ENCODE data around the gene GRB10.
"Not testable (repeated sequence)": the region's sequence is repeated elsewhere in the genome, so short reads cannot be mapped to it uniquely, and the experiment has no call there.

The GRB10 gene

DNA sequence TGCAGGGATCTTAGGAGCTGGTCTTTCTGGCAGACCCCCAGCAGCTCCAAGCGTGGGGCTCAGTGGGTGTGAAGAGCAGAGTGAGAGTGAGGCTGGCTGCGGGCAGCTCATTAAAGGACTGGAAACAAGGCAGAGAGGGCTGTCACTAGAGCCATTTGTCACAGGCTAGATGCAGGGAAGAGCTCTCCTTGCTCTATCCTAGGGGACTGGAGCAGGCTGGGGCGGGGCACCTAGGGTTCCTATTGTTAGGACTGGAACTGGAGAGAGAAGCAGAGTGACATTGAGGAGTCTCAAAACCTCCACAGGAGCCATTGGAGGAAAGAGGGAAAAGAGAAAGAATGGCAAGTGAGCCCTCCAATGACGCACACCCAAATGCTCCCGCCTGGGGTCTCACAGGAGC, 216.7 kb downstream of the GRB10 start:
- no peak for DNase-seq

DNA sequence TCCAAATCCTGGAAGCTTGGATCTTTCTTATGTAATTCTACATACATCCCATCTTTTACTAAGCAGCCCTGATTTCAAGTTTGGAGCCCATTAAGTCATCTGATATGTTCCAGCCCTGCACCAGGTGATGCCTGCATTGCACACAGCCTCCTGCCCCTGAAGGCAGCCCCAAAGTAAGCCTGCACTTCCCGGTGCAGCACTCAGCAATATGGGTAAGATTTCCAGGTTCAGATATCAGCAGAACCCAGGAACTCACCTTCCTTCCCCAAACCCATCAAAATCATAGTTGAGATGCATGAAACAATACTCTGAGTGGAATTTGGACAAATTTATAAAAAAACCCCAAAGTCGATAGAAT, 217.2 kb downstream of the GRB10 start:
- DNase-seq, result no peak

DNA sequence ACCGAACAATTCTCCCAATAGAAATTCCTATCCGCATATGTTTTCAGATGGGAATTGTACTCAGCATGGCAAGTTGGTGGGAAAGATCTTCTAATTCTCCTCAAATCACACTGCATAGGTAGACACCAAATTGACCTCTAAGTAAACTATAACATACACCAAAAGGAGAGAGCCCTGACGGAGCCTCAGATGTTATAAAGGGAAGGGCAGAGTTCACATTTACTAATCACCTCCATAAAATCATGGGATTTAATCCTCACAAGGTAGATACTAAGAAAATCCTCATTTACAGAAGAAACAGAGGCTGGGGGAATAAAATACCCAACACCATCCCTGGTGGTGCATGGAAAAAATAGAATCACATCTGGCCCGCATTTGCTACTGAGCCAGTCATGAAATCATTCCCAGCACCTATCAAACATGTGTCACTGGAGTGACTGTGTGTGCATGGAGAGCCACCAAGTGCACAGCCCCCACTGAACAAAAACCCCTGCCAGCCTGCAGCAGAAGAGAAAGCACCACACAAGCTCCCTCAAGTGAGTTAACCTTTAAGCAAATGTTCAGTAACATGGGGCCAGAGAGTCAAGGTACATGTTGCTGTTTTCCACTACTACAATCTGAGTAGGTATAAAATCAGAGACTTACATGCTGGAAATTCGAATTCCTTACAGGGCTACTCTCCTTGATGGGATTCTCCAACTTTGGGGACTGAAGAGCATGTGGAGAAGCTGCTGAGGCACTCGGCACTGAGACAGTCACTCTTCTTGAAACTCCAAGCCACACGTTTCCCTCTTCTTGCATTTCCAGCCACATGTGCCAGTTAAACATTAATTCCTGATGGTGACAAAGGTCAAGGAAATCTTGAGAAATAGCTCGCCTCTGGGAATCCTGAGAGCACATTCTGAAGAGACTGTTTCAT, 217.8 kb downstream of the GRB10 start, which contains the start of gene DDC:
DDC (minus strand) TSS at position 766 of the 919 bp plus-strand sequence. CDS start 21,320 bp downstream, outside the sequence.
- DNase-seq, result no peak

DNA sequence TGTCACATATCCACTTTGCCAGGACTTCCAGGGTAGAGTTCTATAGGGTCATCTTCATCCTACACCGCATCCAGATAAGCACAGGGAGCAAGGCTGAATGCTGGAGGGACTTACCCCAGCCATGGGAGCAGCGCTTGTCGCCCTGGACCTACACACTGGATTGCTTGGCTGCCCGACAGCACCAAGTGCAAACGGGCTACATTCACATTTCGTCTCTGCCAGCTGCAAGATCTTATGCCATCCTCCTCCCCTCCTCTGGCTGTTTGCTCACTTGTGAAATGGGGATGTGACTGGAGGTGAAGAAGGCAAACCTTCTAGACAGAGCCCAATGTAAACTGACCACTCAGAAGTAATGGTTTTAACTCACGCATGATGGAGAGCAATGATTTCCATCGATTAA, 218.5 kb downstream of the GRB10 start:
- no peak for DNase-seq

DNA sequence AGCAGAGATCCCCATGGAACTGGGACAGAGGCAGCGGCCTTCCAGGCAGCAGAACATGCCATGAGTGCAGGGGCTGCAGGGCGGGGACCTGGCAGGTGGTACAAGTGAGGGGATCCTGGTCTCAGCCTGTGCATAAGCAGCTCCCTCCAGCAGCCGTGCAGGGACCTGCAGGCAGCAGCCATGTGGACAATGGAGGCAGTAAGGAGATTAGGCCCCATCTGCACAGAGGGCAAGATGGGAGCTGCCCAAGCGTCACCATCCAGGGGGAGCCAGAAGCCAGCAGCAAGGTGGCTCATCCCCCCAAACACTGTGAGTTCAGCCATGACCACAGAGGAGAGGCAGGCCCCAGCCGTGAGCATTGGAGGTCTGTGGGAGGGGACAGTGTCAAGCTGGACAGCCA, 220.6 kb downstream of the GRB10 start:
- no peak for DNase-seq

DNA sequence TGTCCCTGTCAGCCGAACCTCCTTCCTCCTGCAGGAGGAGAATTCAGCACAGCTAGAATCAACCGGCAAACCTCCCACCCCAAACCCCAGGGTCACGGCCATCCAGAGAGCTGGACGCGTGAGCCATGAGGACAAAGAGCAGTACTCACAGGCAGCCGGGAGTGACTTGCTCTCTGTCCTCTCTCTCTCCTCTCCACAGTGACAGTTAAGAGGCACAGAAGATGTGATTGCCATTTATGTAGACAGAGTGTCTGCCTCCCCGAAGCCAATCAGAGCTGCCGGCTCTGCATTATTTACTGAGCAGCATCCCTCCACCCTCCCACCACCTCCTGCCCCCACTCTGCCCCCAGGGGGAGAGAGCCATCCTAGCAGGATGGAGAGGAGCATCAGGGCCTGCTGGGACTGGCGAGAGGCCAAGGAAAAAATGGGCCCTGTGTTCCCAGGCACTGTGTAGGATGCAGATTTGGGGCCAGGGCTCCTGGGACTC, 221.8 kb downstream of the GRB10 start:
- DNase-seq, result no peak

DNA sequence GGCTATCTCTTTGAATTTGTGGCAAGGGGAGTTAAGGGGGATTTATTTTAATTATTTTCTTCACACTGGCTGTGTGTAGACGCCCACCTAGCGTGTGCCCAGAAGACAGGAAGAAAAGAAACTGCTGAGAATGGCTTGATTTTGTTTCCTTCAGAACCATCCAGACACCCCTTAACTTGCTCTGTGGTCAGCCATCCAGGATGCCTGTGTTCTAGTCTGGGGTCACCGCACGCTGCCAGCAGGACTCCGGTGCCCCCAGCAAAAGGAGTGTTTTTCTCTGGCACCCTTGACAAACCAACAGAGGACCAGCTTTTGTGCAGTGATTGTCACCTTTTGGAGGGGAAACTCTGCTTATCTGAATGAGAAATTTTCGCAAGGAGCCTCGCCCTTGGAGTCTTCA, 222.8 kb downstream of the GRB10 start:
- DNase-seq, result no peak

DNA sequence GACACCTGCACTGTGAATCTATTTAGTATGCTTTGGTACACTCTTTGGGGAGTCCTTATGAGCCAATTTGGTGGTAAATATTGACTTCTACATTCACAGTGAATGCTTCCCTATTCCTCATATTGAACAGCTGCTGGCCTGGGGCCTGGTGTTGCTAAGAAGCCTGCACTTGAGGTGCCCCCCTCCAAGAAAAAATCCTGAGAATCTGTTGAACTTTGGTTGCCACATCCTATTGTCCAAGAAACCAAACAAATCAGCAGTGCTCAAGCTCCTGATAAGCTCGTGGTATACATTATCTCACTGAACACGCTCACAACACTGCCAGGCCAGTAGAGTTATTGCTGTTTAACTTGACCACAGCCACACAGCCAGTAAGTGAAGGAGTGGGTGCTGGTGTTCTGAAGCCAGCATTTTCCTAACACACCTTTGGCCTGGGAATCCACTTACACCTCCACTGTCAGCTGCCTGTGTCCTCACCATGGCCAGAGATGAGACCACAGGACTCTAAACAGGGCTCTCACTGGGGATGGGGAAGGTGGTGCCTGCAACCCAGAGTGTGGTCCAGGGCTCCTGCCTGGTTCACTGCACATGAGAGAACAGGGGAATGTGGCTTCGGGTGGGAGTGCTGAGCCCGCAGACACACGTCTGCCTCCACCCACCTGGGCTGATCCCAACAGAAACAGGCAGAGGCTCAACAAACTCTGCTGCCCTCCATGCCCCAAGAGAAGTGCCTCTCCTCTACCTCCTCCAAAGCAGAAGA, 224.2 kb downstream of the GRB10 start:
- DNase-seq, result no peak

DNA sequence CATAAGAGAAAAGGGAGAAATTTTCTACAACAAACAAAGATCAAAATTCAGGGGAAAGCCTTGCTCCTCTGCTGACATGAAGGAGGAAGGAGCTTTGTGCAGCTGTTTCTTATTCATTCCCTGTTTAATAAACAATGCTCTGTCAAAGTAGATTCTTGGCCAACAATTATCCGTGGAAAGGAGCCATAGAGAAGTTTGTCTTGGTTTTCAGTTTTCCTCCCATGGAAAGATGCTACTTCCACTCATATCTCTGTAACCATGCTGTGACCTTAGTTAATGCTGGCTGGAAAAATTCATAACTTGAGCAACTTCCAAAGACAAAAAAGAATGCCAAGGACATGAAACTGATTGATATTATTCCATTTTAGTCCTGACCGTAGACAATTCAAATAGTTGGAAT, 225.6 kb downstream of the GRB10 start:
- no peak for DNase-seq

DNA sequence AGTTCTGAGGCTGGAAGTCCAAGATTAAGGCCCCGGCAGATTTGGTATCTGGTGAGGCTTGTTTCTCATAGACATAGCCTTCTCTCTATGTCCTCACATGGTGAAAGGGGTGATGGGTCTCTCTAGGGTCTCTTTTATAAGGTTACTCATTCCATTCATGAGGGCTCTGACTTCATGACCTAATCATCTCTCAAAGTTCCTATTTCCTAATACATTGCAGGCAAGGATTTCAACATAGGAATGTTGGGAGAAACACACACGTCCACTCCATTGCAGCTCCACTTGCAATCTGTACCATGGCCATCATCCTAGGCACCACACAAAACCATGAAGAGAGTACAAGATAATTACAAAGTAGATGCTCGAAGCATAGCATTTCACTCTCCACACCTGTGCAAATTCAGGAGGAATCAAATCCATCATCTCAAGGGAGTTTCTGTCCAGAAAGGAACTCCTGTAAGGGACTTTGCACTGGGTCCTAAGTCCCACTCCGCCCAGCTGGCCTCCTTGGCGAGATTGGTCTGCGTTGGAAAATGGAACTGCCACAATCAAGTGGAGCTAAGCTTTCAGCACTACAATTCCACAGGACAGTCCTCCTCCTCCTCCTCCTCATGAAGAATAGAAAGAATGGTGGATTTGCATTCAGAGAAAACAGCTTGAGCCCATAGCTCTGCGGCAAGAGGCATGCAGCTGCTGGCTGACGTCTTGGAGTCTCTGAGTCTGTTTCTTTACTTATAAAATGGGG, 226.3 kb downstream of the GRB10 start:
- no peak for DNase-seq

DNA sequence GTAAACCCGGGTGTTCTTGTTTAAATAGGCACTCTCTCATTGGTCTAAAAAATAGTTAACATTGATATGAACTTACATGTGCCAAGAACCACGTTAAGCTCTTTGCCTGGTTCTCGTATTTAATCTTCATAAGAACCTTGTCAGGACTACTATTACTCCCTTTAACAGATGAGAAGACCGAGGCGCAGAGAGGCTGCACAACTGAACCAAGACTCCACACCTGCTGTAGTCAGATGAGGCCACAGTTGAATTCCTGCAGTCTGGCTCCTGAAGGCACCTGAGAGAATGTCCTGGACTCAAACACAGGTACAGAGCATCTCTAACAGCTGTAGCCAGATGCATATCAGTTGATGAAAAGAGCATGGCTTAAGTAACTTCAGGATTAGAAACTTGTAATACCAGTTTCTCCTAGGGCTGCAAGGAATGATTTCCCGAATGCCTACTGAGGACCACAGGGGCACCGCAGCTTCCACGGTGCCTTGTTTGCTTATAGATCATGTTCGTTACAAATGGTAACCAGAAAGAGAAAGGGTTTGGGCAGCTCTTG, 227.0 kb downstream of the GRB10 start:
- no peak for DNase-seq

DNA sequence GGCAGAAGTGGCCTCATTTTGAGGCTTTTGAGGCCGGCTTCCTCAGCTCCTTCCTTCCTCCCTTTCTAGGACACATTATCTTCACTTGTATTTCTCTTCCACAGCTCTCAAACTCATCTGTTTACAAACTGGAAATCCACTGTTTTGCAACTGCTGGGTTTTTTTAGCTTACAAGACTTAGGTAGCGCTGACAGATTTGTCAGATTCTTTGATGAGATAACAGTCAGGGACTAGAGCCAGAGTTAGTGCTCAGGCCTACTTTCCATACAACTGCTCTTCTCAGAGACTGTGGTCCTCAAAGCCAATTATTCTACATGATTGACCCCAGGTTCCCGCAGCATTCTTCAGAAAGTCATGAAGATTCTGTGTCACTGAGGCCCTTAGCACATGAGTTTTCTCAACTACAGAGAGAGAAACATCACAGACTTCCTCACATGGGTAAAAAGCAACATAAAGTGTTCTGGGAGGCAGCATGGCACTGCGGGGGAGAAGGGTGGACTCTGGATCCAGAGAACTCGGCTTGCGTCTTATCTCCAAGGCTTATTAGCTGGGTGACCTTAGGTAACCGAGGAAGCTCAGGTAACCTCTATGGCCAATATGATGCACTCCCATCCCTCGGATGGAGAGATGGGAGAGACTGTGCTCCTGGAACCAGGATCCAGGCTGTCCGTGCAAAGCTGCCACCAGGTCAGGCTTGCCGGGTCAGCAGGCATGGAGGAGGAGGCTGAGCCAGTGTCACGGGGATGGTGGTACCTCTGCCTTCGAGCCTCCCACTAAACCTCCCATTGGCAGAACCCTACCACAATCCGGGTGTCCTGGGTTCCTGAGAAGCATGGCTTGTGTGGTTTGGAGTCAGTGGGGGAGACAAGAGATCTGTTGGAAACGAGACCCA, 228.0 kb downstream of the GRB10 start:
- DNase-seq, result no peak

DNA sequence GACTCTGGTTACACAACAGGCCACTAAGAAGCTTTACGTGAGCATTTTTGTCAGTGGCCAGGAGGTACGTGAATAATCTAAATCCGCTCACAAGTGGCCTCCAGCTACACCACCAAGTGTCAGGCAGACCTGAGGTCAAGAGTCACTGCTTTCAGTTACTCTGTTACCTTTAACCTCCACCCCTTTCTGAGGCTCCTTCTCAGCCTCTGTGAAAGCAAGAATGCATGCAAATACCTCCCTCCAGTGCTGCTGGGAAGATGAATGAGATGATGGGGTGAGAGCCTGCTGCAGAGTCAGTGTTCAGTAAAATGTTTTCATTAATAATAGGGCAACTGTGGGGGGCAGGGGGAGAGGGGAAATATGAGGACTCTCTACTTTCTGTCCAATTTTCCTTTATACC, 228.7 kb downstream of the GRB10 start:
- DNase-seq, result no peak

DNA sequence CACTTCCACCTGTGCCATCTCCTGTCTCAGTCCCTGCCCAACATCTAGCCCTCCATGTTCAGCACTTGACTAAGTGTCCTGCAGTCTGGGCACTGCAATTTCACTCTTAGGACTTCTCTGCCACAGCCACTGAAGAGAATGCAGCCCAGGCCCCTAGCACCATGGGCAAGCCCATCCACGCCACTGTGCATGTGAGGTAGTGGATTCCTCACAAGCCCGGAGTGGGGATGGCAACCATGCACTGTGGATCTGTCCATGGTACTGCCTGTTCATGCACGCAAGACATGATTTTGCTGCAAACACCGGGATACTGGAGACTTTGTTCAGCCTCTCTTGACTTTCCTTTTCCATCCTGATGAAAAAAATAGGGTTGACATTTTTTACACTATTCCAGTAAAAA, 229.8 kb downstream of the GRB10 start:
- no peak for DNase-seq

DNA sequence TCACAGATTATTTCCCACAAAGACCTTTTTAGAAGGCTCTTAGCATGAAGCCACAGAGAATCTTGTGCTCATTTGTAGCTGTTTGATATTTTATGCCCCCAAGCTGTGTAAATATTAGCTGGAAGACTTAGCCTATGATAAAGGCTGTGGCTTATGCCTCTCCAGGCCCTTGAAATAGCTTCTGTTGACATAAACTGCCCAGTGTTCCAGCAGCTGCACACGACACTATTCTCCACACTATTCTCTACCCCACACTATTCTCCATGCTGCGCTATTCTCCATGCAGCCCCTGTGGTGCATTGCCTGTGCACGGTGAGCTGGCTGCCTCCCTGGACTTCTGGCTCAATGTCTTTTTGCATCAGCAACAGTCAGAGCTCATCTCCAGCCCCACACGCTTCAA, 230.6 kb downstream of the GRB10 start:
- no peak for DNase-seq

DNA sequence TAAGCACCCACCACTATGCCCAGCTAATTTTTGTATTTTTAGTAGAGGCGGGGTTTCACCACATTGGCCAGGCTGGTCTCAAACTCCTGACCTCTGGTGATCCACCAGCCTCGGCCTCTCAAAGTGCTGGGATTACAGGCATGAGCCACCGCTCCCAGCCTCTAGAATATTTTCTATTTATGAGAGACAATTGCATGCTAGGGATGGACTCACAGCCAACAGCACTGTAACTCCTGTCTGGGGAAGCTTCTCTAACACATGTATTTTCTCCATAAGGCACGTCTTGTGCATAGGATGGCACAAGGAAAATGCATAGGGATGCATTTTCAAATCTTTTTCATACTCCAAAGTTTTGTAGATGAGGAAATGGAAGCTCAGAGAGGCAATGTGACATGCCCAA, 237.1 kb downstream of the GRB10 start:
- not testable (repeated sequence) for DNase-seq

DNA sequence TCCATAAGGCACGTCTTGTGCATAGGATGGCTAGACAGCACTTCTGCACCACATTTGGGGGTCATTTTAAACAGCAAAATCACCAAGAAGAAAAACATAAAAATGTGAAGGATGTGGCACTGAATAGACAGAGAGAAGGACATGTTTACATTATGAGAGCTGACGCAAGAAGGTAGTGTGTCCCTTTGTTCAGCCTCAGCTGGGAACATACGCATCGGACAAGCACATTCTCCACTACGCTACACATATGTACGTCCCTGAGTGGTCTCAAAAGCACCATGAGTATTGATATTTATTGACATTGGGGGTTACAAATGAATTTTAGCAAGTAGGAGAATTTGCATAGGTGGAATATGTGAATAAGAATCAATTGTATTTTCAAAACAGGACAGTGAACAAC, 237.7 kb downstream of the GRB10 start:
- DNase-seq, result no peak

DNA sequence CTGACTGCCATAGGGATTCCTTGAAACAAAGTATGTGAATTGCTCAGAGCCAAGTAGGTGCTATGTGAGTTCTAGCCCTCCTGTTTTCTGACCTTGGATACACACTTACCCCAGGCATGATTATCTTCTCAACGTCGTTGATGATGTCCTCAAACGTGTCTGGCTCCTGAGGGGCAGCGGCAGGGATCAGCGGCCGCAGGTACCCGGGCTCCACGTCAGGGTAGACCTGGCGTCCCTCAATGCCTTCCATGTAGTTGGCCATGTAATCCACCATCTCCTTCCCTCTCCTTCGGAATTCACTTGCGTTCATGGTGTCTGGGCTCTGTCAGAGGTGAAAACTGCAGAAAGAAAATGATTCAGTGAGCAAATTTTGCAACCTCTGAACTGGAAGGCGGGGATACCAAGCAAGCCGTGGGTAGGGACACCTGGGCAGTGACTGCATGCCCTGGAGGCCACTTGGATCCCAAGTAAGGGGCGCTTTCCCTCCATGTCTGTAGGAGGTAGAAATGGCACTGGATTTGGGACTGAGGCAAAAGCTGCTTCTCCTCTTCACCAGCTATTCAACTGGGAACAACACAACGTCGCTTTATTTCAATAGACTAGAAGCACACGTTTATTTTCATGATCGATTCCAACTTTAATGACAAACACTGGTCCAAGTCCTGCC, 238.8 kb downstream of the GRB10 start:
- DNase-seq, result no peak

DNA sequence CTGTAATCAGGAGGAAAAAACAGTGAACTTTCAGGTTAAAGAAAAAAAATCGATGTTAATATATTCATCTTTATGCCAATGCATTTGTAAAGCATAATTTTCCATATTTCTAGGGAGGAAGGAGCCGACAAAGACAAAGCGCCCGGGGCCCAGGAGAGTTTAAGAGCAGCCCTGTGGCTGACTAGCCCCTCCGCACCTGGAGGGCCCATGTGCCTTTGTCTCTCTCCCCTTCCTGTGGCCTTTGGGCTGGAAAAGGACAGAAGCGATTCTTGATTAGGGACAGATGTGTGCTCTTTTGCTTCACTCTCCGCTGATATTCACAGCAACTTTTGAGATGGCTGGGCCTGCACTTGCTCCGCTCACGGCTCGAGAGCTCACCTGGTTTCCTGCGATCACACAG, 240.6 kb downstream of the GRB10 start:
- DNase-seq, result no peak

DNA sequence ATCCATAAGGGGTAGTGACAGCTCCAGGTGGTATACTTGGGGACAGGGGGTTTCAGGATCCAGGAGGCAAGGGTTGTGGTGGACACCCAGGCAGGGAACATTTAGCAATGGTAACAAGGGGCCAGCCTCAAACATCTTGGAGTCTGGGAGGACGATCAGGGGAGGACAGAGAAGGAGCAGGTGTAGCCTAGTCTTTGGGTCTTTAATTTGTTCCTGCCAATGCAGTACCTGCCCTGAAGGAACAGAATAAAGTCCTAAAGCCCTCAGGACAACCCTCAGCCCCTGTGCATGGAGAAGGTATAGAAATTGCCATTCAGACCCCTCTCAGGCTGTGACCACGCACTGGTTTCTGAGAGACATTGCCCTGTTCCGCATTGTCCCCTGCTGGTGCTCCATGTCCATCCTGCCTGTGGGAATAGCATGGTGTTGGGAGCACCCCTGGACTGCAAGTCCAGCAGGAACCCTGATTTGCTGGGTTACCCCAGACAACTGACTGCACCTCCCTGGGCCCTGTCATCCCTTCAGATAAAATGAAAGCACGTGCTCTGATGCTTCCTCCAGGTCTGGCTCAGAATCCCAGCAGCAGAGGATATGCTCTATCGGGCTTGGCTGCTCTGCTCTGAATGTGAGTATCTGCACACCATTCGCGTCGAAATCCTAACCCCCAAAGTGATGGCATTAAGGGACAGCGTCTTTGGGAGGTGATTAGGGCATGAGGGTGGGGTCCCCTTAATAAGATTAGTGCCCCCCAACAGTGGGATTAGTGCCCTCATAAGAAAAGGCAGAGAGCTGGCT, 241.7 kb downstream of the GRB10 start:
- DNase-seq, result no peak

Data from inflammatory macrophage treated with lipopolysaccharide for 1 hour (primary cell).